Effector memory CD8-positive, alpha-beta T cell (primary cell): ENCODE data around the gene CCDC142.
"Not testable (repeated sequence)": the region's sequence is repeated elsewhere in the genome, so short reads cannot be mapped to it uniquely, and the experiment has no call there.

Experiments
- ATAC-seq: fragments of 150-1000 bp; cut with Tn5 transposase; replicated peaks from 2 replicates; pipeline ENCODE4 v1.10.0; 2021; ENCODE audit warnings: mild to moderate bottlenecking, moderate library complexity
- DNase-seq, 3 experiments: peaks; one replicate each; pipeline ENCODE4 v3.0.0; 2021
- H3K27ac Mint-ChIP-seq, 2 donors: one replicate each; pipeline ENCODE4 v1.8.0; 2022; ENCODE audit warnings: mild to moderate bottlenecking in 2 of 2, mixed read lengths in 2 of 2, moderate library complexity in 2 of 2
- H3K27me3 Mint-ChIP-seq, 2 donors: one replicate each; pipeline ENCODE4 v1.8.0; 2022; ENCODE audit warnings: mixed read lengths in 2 of 2
- H3K36me3 Mint-ChIP-seq: one replicate; pipeline ENCODE4 v1.8.0; 2022; ENCODE audit warnings: mild to moderate bottlenecking, moderate library complexity, mixed read lengths; ENCODE audit not compliant: insufficient read depth
- H3K4me1 Mint-ChIP-seq, 2 donors: one replicate each; pipeline ENCODE4 v1.8.0; 2022; ENCODE audit warnings: low read depth in 2 of 2, mixed read lengths in 2 of 2
- H3K4me3 Mint-ChIP-seq, 2 donors: one replicate each; pipeline ENCODE4 v1.8.0; 2022; ENCODE audit warnings: mild to moderate bottlenecking in 2 of 2, mixed read lengths in 2 of 2, moderate library complexity in 2 of 2
- H3K9me3 Mint-ChIP-seq, 2 donors: one replicate each; pipeline ENCODE4 v1.8.0; 2022; ENCODE audit warnings: mixed read lengths in 2 of 2

Gene CCDC142

DNA sequence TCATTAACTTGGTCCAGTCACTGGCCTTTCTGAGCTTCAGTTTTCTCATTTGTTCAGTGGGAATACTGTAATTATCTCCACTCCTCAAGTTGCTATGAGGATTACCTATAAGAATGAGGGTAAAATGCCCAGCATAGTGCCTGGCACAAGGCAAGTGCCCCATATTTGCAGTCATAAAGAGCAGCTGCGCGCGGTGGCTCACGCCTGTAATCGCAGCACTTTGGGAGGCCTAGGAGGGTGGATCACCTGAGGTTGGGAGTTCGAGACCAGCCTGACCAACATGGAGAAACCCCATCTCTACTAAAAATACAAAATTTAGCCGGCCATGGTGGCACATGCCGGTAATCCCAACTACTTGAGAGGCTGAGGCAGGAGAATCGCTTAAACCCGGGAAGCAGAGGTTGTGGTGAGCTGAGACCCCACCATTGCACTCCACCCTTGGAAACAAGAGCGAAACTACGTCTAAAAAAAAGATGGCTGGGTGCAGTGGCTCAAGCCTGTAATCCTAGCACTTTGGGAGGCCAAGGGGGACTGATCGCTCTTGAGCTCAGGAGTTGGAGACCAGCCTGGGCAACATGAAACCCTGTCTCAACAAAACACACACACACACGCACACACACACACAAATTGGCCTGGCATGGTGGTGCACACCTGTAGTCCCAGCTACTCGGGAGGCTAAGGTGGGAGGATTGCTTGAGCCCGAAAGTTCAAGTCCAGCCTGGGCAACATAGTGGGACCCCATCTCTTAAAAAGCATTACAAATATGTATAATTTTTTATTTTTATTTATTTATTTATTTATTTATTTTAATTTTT, 40.1 kb downstream of the CCDC142 start:
- not testable (repeated sequence) for H3K36me3 Mint-ChIP-seq, DNase-seq, H3K9me3 Mint-ChIP-seq, ATAC-seq, H3K4me1 Mint-ChIP-seq
- Mint-ChIP-seq H3K27ac (peak overlapping the region in 1 of 2 donors; percentile 32), H3K4me3 (peak overlapping the region; percentile 75 to 76), H3K27me3 (peaks cover 23 to 58% of the 10 kb centered on the region in 2 donors)

DNA sequence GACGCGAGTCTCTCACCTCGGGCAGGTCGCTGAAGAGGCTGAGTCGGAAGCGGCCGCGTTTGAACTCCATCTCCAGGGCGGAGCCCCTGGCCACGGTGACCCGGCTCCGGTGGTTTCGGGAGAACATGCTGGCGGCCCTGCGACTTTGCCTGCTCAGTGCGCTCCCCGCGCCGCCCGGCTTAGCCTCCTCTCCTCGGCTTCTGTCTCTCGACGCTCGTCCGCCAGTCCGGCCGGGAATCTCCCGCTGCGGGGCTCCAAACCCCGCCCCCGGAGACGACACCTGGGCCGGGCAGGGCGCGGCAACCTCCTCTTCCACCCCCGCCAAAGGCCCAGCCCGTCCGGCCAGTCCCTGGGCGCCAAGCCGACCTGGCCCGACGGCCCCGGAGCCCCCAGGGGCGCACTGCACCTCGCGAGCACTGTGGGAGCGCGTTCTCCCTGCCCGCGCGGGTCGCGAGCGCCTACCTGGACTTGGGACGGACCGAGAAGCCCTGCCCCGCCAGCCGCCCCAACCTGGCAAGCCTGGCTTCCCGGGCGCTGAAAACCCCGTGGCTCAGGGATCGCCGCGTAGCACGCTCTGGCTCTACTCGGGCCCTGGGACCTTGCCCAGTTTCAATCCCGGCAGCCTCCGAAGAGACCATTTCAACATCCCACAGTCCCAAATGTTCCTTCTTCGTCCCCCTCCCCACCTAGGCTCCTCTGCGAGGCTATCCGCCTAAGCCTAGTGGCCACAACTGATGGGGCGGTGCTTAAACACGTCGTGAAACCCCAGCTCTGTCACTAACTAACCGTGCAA, 40.9 kb downstream of the CCDC142 start, which contains the start of gene RTKN:
Gene RTKN (minus strand): TSS at position 248 of the 793 bp plus-strand sequence. CDS start 121 bp downstream, at position 127.
- DNase-seq: peak in 2 of 3 experiments; percentile 46 to 52
- Mint-ChIP-seq H3K27ac (peak within 1 kb of the TSS; percentile 32 to 68), H3K9me3 (no peaks in the 10 kb centered on the region), H3K4me1 (peaks cover 8 to 10% of the 10 kb centered on the region in 2 donors), H3K36me3 (peaks cover 4% of the 10 kb centered on the region), H3K27me3 (peaks cover 23 to 58% of the 10 kb centered on the region in 2 donors), H3K4me3 (peak within 1 kb of the TSS; percentile 75 to 76)
- ATAC-seq: peak; percentile 82

DNA sequence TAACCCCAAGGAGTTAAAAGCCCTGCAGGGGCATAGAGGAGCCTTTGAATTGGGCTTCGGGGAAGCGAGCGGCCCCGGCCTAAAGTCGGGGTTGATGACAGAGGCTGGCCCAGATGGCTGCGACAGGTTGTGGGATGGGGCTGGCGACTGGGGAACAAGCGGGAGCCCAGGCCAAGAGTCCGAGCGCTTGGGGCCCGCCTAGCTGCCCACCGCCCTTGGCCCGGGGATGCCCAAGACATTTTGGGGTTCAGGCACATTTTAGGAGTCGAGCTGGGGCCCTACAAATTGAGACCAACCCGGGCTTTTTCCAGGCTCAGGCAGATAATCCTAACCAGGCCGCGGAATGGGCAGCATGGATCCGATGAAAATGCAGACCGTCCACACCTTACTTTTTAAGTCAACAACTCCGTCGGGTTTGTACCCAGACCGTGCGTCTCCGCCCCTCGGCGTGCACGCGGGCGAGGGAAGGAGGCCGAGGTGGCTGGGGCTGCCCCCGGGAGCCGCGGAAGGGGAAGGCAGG, 41.6 kb downstream of the CCDC142 start:
- peaks cover 8 to 10% of the 10 kb centered on the region in 2 donors for H3K4me1 Mint-ChIP-seq
- peak overlapping the region; percentile 54 to 75 for H3K4me3 Mint-ChIP-seq
- DNase-seq (no peak), ATAC-seq (no peak)
- peak overlapping the region in 1 of 2 donors; percentile 68 for H3K27ac Mint-ChIP-seq
- peaks cover 4% of the 10 kb centered on the region for H3K36me3 Mint-ChIP-seq
- peaks cover 23 to 58% of the 10 kb centered on the region in 2 donors for H3K27me3 Mint-ChIP-seq
- no peaks in the 10 kb centered on the region for H3K9me3 Mint-ChIP-seq

DNA sequence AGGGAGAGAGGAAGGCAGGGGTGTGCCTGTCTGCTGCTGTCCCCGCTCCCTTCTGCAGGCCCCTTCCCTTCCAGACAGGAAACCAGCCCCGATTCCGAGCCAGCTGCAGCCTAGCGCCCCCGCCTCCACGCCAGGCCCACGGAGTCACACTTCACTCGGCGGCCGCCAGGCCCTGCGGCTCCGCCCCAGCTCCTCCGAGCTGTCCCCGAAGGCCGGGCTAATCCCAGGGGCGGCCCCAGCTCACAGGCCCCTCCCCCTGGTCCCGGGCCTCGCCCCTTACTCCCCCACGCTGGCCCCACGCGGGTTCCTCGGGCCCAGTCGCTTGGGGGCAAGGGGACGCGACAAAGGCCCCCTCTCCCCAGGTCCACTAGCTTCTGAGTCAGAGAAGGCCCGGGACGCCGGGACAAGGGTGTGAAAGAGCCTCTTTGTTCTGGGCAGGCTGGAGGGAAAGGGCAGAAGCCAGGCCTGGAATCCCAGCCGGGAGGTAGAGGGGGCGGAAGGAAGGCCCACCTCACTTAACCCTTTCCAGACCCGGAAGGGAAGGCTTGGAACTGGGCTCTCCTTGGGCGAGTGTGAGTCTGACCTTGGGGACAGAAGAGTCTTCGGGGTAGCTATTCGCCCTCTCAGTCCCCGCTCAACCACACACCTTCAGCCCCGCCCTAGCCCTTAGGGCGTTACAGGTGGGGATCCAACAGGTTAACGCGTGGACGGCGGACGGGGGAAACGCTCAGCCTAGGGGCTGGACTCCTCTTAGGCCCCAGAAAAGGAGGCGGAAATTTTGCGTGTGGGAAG, 42.2 kb downstream of the CCDC142 start:
- Mint-ChIP-seq H3K4me1 (peaks cover 8 to 10% of the 10 kb centered on the region in 2 donors), H3K36me3 (peaks cover 4% of the 10 kb centered on the region), H3K27ac (peak overlapping the region in 1 of 2 donors; percentile 68), H3K4me3 (peak overlapping the region; percentile 54 to 61), H3K9me3 (no peaks in the 10 kb centered on the region), H3K27me3 (peaks cover 23 to 57% of the 10 kb centered on the region in 2 donors)
- peak; percentile 68 for ATAC-seq
- peak; percentile 16 to 32 (median 31) for DNase-seq

GRCh38 chr2:74439803-74440377, 42.9 kb downstream of the CCDC142 start:
- DNase-seq (no peak), ATAC-seq (no peak)
- Mint-ChIP-seq H3K4me3 (peak overlapping the region; percentile 52 to 61), H3K27ac (no peak overlapping the region), H3K27me3 (peaks cover 23 to 51% of the 10 kb centered on the region in 2 donors), H3K4me1 (peaks cover 8 to 10% of the 10 kb centered on the region in 2 donors), H3K9me3 (no peaks in the 10 kb centered on the region), H3K36me3 (no peaks in the 10 kb centered on the region)

- Mint-ChIP-seq H3K9me3 (no peaks in the 10 kb centered on the region), H3K36me3 (no peaks in the 10 kb centered on the region), H3K4me1 (peaks cover 8 to 10% of the 10 kb centered on the region in 2 donors), H3K27me3 (peaks cover 23 to 45% of the 10 kb centered on the region in 2 donors), H3K4me3 (peak overlapping the region; percentile 3 to 61), H3K27ac (peak overlapping the region in 1 of 2 donors; percentile 11)
- ATAC-seq: no peak
- no peak for DNase-seq
Observed at GRCh38 chr2:74439373-74439772, 43.4 kb downstream of the CCDC142 start.

DNA sequence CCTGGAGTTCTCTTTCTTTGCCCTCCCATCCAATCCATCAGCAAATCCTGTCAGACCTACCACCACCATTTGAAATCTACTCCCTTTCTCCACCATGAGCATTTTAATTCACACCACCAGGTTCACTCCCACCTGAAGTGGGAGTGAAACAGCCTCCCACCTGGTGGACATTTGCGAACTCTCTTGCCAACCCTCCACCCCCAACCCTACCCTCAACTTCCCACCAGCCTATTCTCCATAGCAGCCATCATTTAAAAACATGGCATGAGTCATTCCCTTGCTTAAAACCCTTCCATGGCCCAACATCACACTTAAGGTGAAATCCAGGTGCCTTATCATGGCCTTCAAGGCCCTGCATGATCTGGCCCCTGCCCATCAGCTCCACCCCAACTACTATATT, 44.5 kb downstream of the CCDC142 start:
- H3K27ac Mint-ChIP-seq: peak overlapping the region in 1 of 2 donors; percentile 11
- H3K36me3 Mint-ChIP-seq: no peaks in the 10 kb centered on the region
- ATAC-seq (no peak), DNase-seq (no peak)
- no peak overlapping the region for H3K4me3 Mint-ChIP-seq
- peaks cover 8 to 10% of the 10 kb centered on the region in 2 donors for H3K4me1 Mint-ChIP-seq
- H3K27me3 Mint-ChIP-seq: peaks cover 23 to 41% of the 10 kb centered on the region in 2 donors
- no peaks in the 10 kb centered on the region for H3K9me3 Mint-ChIP-seq

- DNase-seq (no peak), ATAC-seq (no peak)
- H3K9me3 Mint-ChIP-seq: no peaks in the 10 kb centered on the region
- H3K4me1 Mint-ChIP-seq: peaks cover 8 to 10% of the 10 kb centered on the region in 2 donors
- no peaks in the 10 kb centered on the region for H3K36me3 Mint-ChIP-seq
- no peak overlapping the region for H3K4me3 Mint-ChIP-seq
- H3K27ac Mint-ChIP-seq: peak overlapping the region in 1 of 2 donors; percentile 16
- H3K27me3 Mint-ChIP-seq: peaks cover 17 to 33% of the 10 kb centered on the region in 2 donors
Observed at GRCh38 chr2:74436848-74437695, 45.7 kb downstream of the CCDC142 start.

DNA sequence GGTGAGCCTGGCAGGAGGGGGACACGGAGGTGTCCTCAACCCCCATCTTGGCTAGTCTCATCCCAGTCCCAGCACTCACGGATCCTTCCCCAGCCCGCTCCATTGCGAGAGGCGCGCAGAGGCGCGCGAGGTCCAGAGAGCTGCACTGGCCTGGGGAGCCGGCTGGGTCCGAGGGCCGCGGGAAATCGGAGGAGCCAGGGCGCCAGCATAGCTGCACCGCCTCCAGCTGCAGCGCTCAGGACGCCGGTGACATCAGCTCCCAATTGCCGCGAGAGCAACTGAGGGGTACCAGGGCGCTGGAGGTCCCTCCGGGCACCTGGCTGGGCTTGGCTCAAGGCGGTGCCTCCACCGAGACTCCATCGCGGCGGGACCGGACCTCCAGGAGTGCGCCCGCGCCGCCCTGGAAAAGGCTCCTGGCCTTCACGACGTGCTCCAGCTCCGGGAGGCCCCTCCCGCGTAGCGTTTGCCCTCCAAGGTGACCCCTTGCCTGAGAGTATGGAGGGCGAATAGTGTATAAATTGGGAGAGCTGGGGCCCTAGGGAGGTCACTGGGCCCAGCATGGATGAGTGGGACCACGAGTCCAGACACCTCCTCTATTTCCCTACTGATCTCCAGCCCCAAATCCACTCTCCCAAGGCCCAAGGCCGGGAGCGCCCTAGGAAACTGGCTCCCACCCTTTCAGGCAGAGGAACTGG, 46.5 kb downstream of the CCDC142 start:
- Mint-ChIP-seq H3K4me1 (peaks cover 8 to 10% of the 10 kb centered on the region in 2 donors), H3K4me3 (no peak overlapping the region), H3K9me3 (no peaks in the 10 kb centered on the region), H3K27me3 (peaks cover 16 to 29% of the 10 kb centered on the region in 2 donors), H3K36me3 (no peaks in the 10 kb centered on the region), H3K27ac (no peak overlapping the region)
- DNase-seq (no peak), ATAC-seq (no peak)

GRCh38 chr2:74430502-74430901, 52.3 kb downstream of the CCDC142 start:
- H3K9me3 Mint-ChIP-seq: no peaks in the 10 kb centered on the region
- H3K4me1 Mint-ChIP-seq: peaks cover 0 to 3% of the 10 kb centered on the region in 2 donors
- H3K27me3 Mint-ChIP-seq: no peaks in the 10 kb centered on the region
- H3K4me3 Mint-ChIP-seq: no peak overlapping the region
- ATAC-seq (no peak), DNase-seq (no peak)
- peak overlapping the region; percentile 49 to 58 for H3K27ac Mint-ChIP-seq
- H3K36me3 Mint-ChIP-seq: no peaks in the 10 kb centered on the region
